ENCODE results near the gene SLC27A2.

SLC27A2 gene

GRCh38 chr15:50275091-50275490 is 93.1 kb downstream of the SLC27A2 start:
- no peak overlapping the region for H3K4me3 ChIP-seq (ENCODE audit: low read depth, low read length)
- TF ChIP-seq MAX (IDR thresholded peaks at IDR 0.05; ENCODE audit: low read depth, low read length) = no peak
- no peak for TF ChIP-seq CTCF (IDR thresholded peaks at IDR 0.05; ENCODE audit: low read depth, low read length)
- no peak for TF ChIP-seq MYC (IDR thresholded peaks at IDR 0.05; ENCODE audit: low read depth, low read length)
- TF ChIP-seq POLR2A (IDR thresholded peaks at IDR 0.05; ENCODE audit: extremely low read depth, insufficient read length) = no peak
- no peak for DNase-seq (ENCODE audit: low read depth)

- TF ChIP-seq POLR2A (IDR thresholded peaks at IDR 0.05; ENCODE audit: extremely low read depth, insufficient read length) (no peak), MAX (IDR thresholded peaks at IDR 0.05; ENCODE audit: low read depth, low read length) (no peak), MYC (IDR thresholded peaks at IDR 0.05; ENCODE audit: low read depth, low read length) (no peak), CTCF (IDR thresholded peaks at IDR 0.05; ENCODE audit: low read depth, low read length) (no peak)
- no peak overlapping the region for H3K4me3 ChIP-seq (ENCODE audit: low read depth, low read length)
- no peak for DNase-seq (ENCODE audit: low read depth)
These were observed 93.9 kb downstream of the SLC27A2 start for GRCh38 chr15:50275908-50276307.

- no peak overlapping the region for H3K4me3 ChIP-seq (ENCODE audit: low read depth, low read length)
- TF ChIP-seq CTCF (IDR thresholded peaks at IDR 0.05; ENCODE audit: low read depth, low read length) (no peak), POLR2A (IDR thresholded peaks at IDR 0.05; ENCODE audit: extremely low read depth, insufficient read length) (no peak), MAX (IDR thresholded peaks at IDR 0.05; ENCODE audit: low read depth, low read length) (no peak), MYC (IDR thresholded peaks at IDR 0.05; ENCODE audit: low read depth, low read length) (no peak)
- DNase-seq (ENCODE audit: low read depth) = no peak
These were observed 95.4 kb downstream of the SLC27A2 start for GRCh38 chr15:50277370-50277769.

- no peak overlapping the region for H3K4me3 ChIP-seq (ENCODE audit: low read depth, low read length)
- TF ChIP-seq MYC (IDR thresholded peaks at IDR 0.05; ENCODE audit: low read depth, low read length) = no peak
- no peak for TF ChIP-seq POLR2A (IDR thresholded peaks at IDR 0.05; ENCODE audit: extremely low read depth, insufficient read length)
- TF ChIP-seq MAX (IDR thresholded peaks at IDR 0.05; ENCODE audit: low read depth, low read length) = no peak
- TF ChIP-seq CTCF (IDR thresholded peaks at IDR 0.05; ENCODE audit: low read depth, low read length) = no peak
- DNase-seq (ENCODE audit: low read depth) = peak; percentile 63
These were observed 96.5 kb downstream of the SLC27A2 start for GRCh38 chr15:50278496-50278895.

- no peak for DNase-seq (ENCODE audit: low read depth)
- H3K4me3 ChIP-seq (ENCODE audit: low read depth, low read length) = no peak overlapping the region
- TF ChIP-seq POLR2A (IDR thresholded peaks at IDR 0.05; ENCODE audit: extremely low read depth, insufficient read length) = no peak
These were observed 98.3 kb downstream of the SLC27A2 start for GRCh38 chr15:50280271-50280670.

GRCh38 chr15:50281427-50281826 is 99.4 kb downstream of the SLC27A2 start:
- DNase-seq (ENCODE audit: low read depth) = no peak
- no peak for TF ChIP-seq MAX (IDR thresholded peaks at IDR 0.05; ENCODE audit: low read depth, low read length)
- no peak for TF ChIP-seq CTCF (IDR thresholded peaks at IDR 0.05; ENCODE audit: low read depth, low read length)
- TF ChIP-seq POLR2A (IDR thresholded peaks at IDR 0.05; ENCODE audit: extremely low read depth, insufficient read length) = no peak
- TF ChIP-seq MYC (IDR thresholded peaks at IDR 0.05; ENCODE audit: low read depth, low read length) = no peak
- no peak overlapping the region for H3K4me3 ChIP-seq (ENCODE audit: low read depth, low read length)
